GM19025 (cell line): ENCODE measurements around the gene GRM7.
A peak's percentile ranks its signal among the peaks of the same experiment; 100 is the strongest.

Experiments
- ATAC-seq: cut with Tn5 transposase; IDR thresholded peaks from one replicate; pipeline ENCODE4 v1.9.1; 2021; ENCODE audit warnings: mild to moderate bottlenecking, low read depth, moderate library complexity; ENCODE audit not compliant: unreplicated experiment

Gene GRM7

GRCh38 chr3:7209098-7209497 is 348.2 kb downstream of the GRM7 start:
- no peak for ATAC-seq

- no peak for ATAC-seq
These were observed 350.8 kb downstream of the GRM7 start for GRCh38 chr3:7211740-7212139.

GRCh38 chr3:7215706-7216105 is 354.8 kb downstream of the GRM7 start:
- ATAC-seq, result no peak

- no peak for ATAC-seq
These were observed 365.5 kb downstream of the GRM7 start for GRCh38 chr3:7226393-7226792.

GRCh38 chr3:7238565-7239295 is 377.8 kb downstream of the GRM7 start:
- no peak for ATAC-seq

- no peak for ATAC-seq
These were observed 380.8 kb downstream of the GRM7 start for GRCh38 chr3:7241584-7242302.

- no peak for ATAC-seq
These were observed 381.4 kb downstream of the GRM7 start for GRCh38 chr3:7242303-7242635.

- ATAC-seq, result no peak
These were observed 388.7 kb downstream of the GRM7 start for GRCh38 chr3:7249493-7250076.

GRCh38 chr3:7254251-7254650 is 393.3 kb downstream of the GRM7 start:
- ATAC-seq, result no peak

GRCh38 chr3:7260975-7261374 is 400.1 kb downstream of the GRM7 start:
- no peak for ATAC-seq

GRCh38 chr3:7263347-7264195 is 402.7 kb downstream of the GRM7 start:
- no peak for ATAC-seq

- no peak for ATAC-seq
These were observed 403.2 kb downstream of the GRM7 start for GRCh38 chr3:7264196-7264526.

- ATAC-seq, result no peak
These were observed 404.8 kb downstream of the GRM7 start for GRCh38 chr3:7265736-7266135.

GRCh38 chr3:7266551-7266950 is 405.6 kb downstream of the GRM7 start:
- no peak for ATAC-seq

- no peak for ATAC-seq
These were observed 409.8 kb downstream of the GRM7 start for GRCh38 chr3:7270731-7271130.

GRCh38 chr3:7271631-7272030 is 410.7 kb downstream of the GRM7 start:
- ATAC-seq, result no peak

GRCh38 chr3:7272203-7272602 is 411.3 kb downstream of the GRM7 start:
- no peak for ATAC-seq

- peak; percentile 79 for ATAC-seq
These were observed 414.5 kb downstream of the GRM7 start for GRCh38 chr3:7275396-7275795.

- ATAC-seq, result no peak
These were observed 419.4 kb downstream of the GRM7 start for GRCh38 chr3:7280318-7280717.

GRCh38 chr3:7282988-7283387 is 422.1 kb downstream of the GRM7 start:
- no peak for ATAC-seq

- no peak for ATAC-seq
These were observed 424.6 kb downstream of the GRM7 start for GRCh38 chr3:7285505-7285904.
